Left ventricle myocardium superior (tissue), 1 donor: ENCODE measurements around the gene GPN3. TPM values are rescaled to one million over a fixed set of nuclear protein-coding genes. Genes with fewer than 3 reads are reported as not detected.
"Not testable (repeated sequence)": the region's sequence is repeated elsewhere in the genome, so short reads cannot be mapped to it uniquely, and the experiment has no call there.

ENCODE experiments used
- ATAC-seq: fragments of 200-7000 bp; cut with Tn5 transposase; one replicate; pipeline ENCODE4 v1.9.1; 2020; ENCODE audit warnings: mild to moderate bottlenecking, moderate library complexity
- DNase-seq: peaks from one replicate; pipeline ENCODE4 v3.0.0-alpha.2; 2020
- intact Hi-C: fragments of 100-400 bp; cut with micrococcal nuclease; formaldehyde crosslinking; loops from one replicate; pipeline ENCODE4 v1.11.0; 2022
- long read RNA-seq: library from polyadenylated mRNA; unstranded; transcript quantifications from one replicate; pipeline ENCODE4 v2.0.0, GENCODE V29; 2021
- total RNA-seq: library from RNA; stranded (reverse); fragmentation: NEBNext Ultra II Directional; extraction: Animal tissue kit (Norgen Biotek cat#: 25700); gene quantifications from one replicate; pipeline ENCODE4 v1.2.1, GENCODE V29; 2021
- donor health status: DM: no; HTN: yes; CAD: no; lungs with severe emphysema.

Gene GPN3
- 27.5 TPM for total RNA-seq
- long read RNA-seq, transcript GPN3-201 (8 exons, 1,468 nt), result major isoform, 32 of 35 reads
- long read RNA-seq, partial matches to known transcripts, result 1 of 35 reads
- long read RNA-seq, other reads (novel, unspliced or antisense), result 1 of 35 reads

DNA sequence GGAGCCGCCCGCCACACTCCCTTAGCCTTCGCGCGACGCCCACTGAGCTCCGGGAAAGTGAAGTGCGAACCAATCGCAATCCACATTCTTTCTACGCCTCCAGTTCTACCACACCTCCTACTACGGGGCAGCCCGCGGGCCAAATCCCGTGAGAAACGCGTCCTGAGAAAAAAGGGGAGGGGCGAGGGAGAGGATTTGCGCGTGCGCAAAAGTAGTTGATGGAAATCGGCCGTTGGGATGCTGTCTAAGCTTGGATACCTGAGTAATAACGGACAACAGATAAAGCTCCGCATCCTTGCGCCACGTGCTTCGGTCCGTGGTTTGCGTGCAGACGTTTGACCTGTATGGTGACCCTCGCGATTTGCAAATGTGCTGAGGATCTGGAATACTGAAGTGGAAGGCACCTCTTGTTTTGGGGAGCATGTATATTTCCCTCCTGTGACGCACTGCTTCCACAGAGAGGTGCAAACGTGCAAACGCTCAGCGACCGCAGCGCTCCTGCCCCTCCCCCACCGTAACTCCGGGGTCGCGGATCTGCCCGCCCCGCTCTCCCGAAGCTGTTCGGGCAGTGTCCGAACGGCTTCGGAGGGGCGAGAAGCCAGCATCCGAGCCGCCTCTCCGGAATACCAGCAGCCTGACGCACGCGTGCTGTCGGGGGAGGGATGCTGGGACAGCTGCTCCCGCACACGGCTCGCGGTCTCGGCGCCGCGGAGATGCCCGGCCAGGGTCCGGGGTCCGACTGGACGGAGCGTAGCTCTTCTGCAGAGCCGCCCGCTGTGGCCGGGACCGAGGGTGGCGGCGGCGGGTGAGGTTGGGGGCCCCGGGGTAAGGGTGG lies at the start of gene GPN3, which contains the start of gene FAM216A:
Gene GPN3 (minus strand): TSS at position 44 of the 835 bp plus-strand sequence. CDS start 54 bp downstream, outside the sequence.
Gene FAM216A (plus strand): TSS at position 632 of the 835 bp plus-strand sequence. CDS start 31 bp downstream, at position 663.
- ATAC-seq, result peak; percentile 95
- intact Hi-C loops, result no loop called here
- peak; percentile 96 for DNase-seq

GRCh38 chr12:110516995-110517394 lies 48.9 kb upstream of the GPN3 start:
- DNase-seq, result no peak
- no peak for ATAC-seq
- intact Hi-C loops, result no loop called here

DNA sequence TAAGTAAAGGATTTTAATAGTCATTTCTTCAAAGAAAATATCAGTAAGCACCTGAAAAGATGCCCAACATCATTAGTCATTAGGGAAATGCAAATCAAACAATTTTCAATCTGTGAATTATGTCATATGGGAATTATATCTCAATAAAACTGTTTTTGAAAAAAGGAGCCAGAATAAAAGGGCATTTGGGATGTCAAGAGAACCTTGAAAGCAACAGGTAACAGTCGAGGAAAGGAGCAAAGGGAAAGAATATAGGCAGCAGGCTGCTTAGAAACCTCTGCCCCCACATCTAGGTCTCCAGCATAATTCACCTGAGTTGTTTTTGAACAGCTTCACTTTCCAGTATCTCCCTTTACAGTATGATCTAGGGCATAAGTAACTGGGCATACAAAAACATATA lies 46.3 kb upstream of the GPN3 start:
- ATAC-seq, result no peak
- intact Hi-C loops, result loop anchor here (5.0 kb wide), 1 partner anchor 88 kb away; no protein-coding TSS in a partner anchor
- no peak for DNase-seq

DNA sequence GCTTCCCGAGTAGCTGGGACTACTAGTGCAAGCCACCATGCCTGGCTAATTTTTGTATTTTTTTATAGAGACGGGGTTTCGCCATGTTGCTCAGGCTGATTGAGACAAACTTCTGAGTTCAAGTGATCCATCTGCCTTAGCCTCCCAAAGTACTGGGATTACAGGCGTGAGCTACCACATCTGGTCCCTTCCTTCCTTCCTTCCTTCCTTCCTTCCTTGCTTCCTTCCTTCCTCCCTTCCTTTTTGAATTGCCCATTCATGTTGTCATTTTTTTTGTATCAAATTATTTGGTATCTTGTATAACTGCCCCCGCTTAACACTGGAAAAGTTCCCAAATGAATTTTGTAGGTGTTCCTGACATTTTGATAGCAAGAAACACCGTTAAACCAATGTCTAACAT lies 45.8 kb upstream of the GPN3 start:
- intact Hi-C loops, result loop anchor here (5.0 kb wide), 1 partner anchor 88 kb away; no protein-coding TSS in a partner anchor
- DNase-seq (no peak), ATAC-seq (no peak)

DNA sequence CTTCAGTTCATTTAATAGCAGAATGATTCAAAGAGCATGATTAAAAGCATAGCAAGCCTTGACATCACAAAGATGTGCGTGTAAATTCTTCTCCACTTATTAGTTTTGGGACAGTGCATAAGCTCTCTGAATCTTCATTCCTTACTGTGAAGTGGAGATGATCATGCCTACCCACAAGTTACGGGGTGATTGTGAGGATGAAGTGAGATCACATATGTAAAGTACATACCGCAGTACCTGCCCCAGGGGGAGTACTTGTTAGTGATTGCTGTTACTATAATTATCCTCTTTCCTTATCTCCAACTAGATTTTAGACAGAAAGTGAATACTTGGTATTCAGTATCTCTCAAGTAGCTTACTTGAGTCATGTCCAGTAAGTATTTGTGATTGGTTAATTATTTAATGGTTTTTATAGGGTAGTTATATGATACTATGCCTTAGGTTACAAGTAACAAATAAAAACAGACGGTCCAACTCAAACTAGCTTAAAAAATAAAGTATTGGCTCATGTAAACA lies 40.1 kb upstream of the GPN3 start:
- intact Hi-C loops, result no loop called here
- DNase-seq (no peak), ATAC-seq (no peak)

DNA sequence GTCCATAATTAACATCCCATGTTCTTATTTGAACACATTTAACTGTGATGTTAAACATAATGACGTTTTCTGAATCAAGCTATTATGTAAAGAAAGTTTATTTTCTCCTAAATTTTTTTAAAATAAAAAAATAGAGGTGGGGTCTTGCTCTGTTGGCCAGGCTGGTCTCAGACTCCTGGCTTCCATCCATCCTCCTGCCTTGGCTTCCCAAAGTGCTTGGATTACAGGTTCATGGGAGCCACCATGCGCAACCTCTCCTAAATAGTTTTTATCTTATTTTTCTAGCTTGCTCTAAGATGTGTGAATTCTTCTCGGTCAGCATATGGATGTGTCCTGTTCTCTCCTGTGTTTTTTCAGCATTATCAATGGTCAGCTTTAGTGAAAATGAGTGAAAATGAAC lies 37.3 kb upstream of the GPN3 start:
- intact Hi-C loops, result no loop called here
- no peak for DNase-seq
- no peak for ATAC-seq

GRCh38 chr12:110503432-110503831 lies 35.4 kb upstream of the GPN3 start:
- DNase-seq (no peak), ATAC-seq (no peak)
- intact Hi-C loops, result no loop called here

DNA sequence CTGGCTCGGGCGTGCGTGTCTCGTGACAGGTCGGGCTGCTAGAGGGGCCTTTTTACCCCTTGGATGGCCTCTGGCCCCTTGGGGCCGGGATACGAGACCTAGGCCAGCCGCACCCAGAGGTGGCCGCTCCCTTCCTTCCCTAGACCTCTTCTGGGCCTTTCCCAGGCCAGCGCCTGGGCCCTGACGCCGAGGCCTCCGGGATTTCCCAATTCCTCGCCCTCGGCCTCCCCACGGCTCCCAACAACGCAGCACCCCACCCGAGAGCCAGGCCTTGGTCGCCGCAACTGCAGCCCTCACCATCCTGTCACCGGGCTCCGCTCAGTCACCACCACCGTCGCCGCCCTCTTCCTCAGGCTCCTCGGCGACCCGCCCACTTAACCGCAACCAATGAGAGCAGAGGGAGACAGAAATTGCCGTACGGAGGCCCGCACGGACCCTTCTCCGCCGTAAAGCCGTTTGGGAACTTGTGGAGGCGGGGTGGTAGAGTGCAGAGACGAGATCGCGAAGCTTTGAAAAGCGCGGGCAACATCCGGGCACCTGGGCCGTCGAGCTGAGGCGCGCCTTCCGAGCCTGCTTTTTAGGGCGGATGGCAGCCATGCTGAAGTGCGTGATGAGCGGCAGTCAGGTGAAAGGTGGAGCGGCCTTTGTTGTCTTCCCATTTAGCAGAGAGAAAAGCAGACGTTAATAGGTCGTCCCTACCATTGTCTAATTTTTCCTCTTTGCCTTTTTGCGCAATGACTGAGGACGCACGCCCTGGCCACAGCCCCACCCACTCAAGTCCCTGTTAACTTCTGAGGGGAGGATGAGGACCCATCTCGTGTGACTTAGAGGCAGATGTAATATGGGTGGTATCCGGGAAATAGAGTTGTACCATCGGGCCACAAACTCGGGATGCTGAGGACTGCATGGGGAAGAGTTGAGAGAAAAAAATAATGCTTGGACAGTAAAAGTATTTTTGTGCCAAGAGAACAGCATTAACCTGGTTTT lies 34.0 kb upstream of the GPN3 start, which contains the start of the genes RAD9B and VPS29:
Gene RAD9B (plus strand): TSS at position 580 of the 987 bp plus-strand sequence. CDS start 7 bp downstream, at position 587.
Gene VPS29 (minus strand): TSS at position 360 of the 987 bp plus-strand sequence. CDS start 60 bp downstream, at position 300.
- intact Hi-C loops, result no loop called here
- ATAC-seq (peak; percentile 98), DNase-seq (peak; percentile 98)

DNA sequence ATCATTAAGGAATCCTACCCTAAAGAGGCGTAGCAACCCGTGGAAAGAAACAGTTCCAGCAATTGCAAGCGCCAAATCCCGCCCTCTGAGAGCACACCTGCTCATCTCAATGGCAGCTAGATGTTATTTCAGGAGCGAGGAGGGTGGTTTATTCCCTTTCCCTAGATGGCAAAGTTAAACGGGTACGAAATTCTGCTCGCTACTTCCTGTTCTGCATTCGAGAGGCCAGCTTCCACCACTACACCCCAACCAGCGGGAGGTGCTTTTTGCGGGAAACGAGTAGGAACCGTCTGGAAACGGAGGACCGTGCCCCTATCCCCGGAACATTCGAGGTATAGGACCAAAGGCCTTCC lies 33.3 kb upstream of the GPN3 start:
- ATAC-seq (peak; percentile 32), DNase-seq (no peak)
- intact Hi-C loops, result no loop called here

- no peak for DNase-seq
- no peak for ATAC-seq
- intact Hi-C loops, result no loop called here
Measured at GRCh38 chr12:110498984-110499706, 31.1 kb upstream of the GPN3 start.

GRCh38 chr12:110475426-110475825 lies 7.4 kb upstream of the GPN3 start:
- intact Hi-C loops, result no loop called here
- no peak for DNase-seq
- no peak for ATAC-seq

- ATAC-seq (no peak), DNase-seq (no peak)
- intact Hi-C loops, result no loop called here
Measured at GRCh38 chr12:110467847-110468213, 227 bp downstream of the GPN3 start.

DNA sequence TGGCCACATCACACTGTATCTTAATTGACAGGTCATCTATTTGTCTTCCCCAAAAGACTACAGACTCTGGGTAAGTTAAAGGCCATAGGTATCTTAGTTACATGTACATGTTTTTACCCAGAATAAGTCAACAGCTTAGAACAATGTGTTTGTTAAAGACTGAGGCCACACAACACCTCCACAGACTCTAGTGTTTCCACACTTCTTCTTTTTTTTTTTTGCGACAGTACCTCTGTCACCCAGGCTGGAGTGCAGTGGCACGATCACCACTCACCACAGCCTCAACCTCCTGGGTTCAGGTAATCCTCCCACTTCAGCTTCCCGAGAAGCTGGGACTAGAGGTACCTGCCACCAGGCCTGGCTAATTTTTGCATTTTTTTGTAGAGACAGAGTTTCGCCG lies 1.3 kb downstream of the GPN3 start:
- intact Hi-C loops, result no loop called here

GRCh38 chr12:110465765-110466164 lies 2.3 kb downstream of the GPN3 start:
- intact Hi-C loops, DNase-seq, ATAC-seq: not testable (repeated sequence)

More for the DNA sequence above, 1.3 kb downstream of the GPN3 start:
- ATAC-seq (no peak), DNase-seq (no peak)

- intact Hi-C loops, result no loop called here
- no peak for ATAC-seq
- no peak for DNase-seq
Measured at GRCh38 chr12:110465024-110465423, 3.0 kb downstream of the GPN3 start.

DNA sequence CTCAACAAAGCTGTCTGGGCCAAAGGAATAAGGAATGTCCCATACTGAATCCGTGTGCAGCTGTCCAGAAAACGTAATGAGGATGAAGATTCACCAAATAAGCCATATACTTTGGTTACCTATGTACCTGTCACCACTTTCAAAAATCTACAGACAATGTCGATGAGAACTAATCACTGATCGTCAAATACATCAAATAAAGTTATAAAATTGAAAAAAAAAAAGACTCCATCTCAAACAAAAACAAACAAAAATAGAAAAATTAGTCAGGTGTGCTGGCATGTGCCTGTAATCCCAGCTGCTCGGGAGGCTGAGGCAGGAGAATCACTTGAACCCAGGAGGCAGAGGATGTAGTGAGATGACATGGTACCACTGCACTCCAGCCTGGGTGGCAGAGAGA lies 6.9 kb downstream of the GPN3 start:
- intact Hi-C loops, DNase-seq, ATAC-seq: not testable (repeated sequence)

DNA sequence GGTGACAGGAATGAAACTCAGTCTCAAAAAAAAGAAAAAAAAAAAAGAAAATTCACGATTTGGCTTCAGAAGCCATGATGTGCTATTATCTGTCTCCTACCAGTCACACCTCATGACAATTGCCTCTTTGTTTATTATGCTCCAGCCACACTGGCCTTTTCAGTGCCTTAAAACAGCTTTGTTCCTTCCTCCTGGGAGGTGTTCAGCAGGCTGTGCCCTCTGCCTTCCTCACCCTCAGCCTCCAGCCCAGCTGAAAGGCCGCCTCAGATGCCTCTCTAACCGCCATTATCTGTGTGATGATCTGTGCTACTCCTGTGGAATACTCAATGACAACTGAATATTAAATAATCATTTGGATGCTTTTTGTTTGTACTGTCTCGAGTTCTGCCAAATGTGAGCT lies 9.3 kb downstream of the GPN3 start:
- intact Hi-C loops, result no loop called here
- DNase-seq (no peak), ATAC-seq (no peak)

GRCh38 chr12:110453569-110454296 lies 14.3 kb downstream of the GPN3 start:
- DNase-seq (no peak), ATAC-seq (no peak)

More at GRCh38 chr12:110453569-110454296, 14.3 kb downstream of the GPN3 start:
- intact Hi-C loops, result no loop called here
